Activated CD4-positive, alpha-beta T cell treated with anti-CD3 and anti-CD28 coated beads, Interleukin-2, amount 50 U/mL, for 24 hours (primary cell): ENCODE data around the gene ADSL.
A peak's percentile ranks its signal among the peaks of the same experiment; 100 is the strongest.

Experiments
- DNase-seq, 2 donors: peaks; one replicate each; pipeline ENCODE4 v3.0.0-alpha.2; 2020; ENCODE audit warnings: low read depth in 1 of 2, low spot score in 1 of 2

ADSL gene

GRCh38 chr22:40326905-40327735 lies 19.2 kb upstream of the ADSL start:
- no peak for DNase-seq

GRCh38 chr22:40328546-40329456 lies 17.5 kb upstream of the ADSL start:
- no peak for DNase-seq

GRCh38 chr22:40329466-40329865 lies 16.8 kb upstream of the ADSL start:
- DNase-seq: no peak

- DNase-seq: no peak
These were observed 16.2 kb upstream of the ADSL start for GRCh38 chr22:40330086-40330485.

GRCh38 chr22:40330615-40331014 lies 15.7 kb upstream of the ADSL start:
- no peak for DNase-seq

GRCh38 chr22:40331706-40332105 lies 14.6 kb upstream of the ADSL start:
- DNase-seq: no peak

- DNase-seq: no peak
These were observed 13.9 kb upstream of the ADSL start for GRCh38 chr22:40332319-40332781.

GRCh38 chr22:40334060-40334459 lies 12.2 kb upstream of the ADSL start:
- no peak for DNase-seq

- no peak for DNase-seq
These were observed 11.4 kb upstream of the ADSL start for GRCh38 chr22:40334899-40335298.

GRCh38 chr22:40335358-40335757 lies 10.9 kb upstream of the ADSL start:
- DNase-seq: no peak

GRCh38 chr22:40340044-40340443 lies 6.3 kb upstream of the ADSL start:
- DNase-seq: no peak

GRCh38 chr22:40341604-40342003 lies 4.7 kb upstream of the ADSL start:
- no peak for DNase-seq

- DNase-seq: no peak
These were observed 3.8 kb upstream of the ADSL start for GRCh38 chr22:40342521-40342920.

GRCh38 chr22:40345271-40345670 lies 1.0 kb upstream of the ADSL start:
- DNase-seq: no peak

GRCh38 chr22:40345815-40346184 lies 500 bp upstream of the ADSL start:
- DNase-seq: peak; percentile 27 to 52

- no peak for DNase-seq
These were observed 1.0 kb downstream of the ADSL start for GRCh38 chr22:40347300-40347699.

GRCh38 chr22:40348025-40348658 lies 1.8 kb downstream of the ADSL start:
- peak in 1 of 2 donors; percentile 62 for DNase-seq

- DNase-seq: no peak
These were observed 6.5 kb downstream of the ADSL start for GRCh38 chr22:40352763-40353162.

GRCh38 chr22:40361100-40361499 lies 14.8 kb downstream of the ADSL start:
- no peak for DNase-seq

GRCh38 chr22:40363059-40363458 lies 16.8 kb downstream of the ADSL start:
- no peak for DNase-seq

GRCh38 chr22:40364431-40364830 lies 18.1 kb downstream of the ADSL start:
- no peak for DNase-seq

GRCh38 chr22:40366068-40366467 lies 19.8 kb downstream of the ADSL start:
- DNase-seq: no peak
